A673 (cell line): ENCODE data around the gene PRKAG2.

Source experiments
- EZH2 ChIP-seq: fragments of 200-600 bp; sonication (generic); IDR thresholded peaks from 2 replicates; pipeline ENCODE4 v1.6.1; 2017; ENCODE audit warnings: borderline replicate concordance, low read depth, mild to moderate bottlenecking, mixed read lengths, antibody characterized with exemption, low read length; ENCODE audit not compliant: poor library complexity, severe bottlenecking
- TF ChIP-seq, protein P1 (sequence below): fragments of 300-800, 200-600 bp; sonication (generic); conservative IDR thresholded peaks from 2 replicates; pipeline ENCODE4 v1.5.1; 2017; ENCODE audit warnings: low read depth, mild to moderate bottlenecking, antibody characterized with exemption, low read length, moderate library complexity, mixed read lengths

DNA sequence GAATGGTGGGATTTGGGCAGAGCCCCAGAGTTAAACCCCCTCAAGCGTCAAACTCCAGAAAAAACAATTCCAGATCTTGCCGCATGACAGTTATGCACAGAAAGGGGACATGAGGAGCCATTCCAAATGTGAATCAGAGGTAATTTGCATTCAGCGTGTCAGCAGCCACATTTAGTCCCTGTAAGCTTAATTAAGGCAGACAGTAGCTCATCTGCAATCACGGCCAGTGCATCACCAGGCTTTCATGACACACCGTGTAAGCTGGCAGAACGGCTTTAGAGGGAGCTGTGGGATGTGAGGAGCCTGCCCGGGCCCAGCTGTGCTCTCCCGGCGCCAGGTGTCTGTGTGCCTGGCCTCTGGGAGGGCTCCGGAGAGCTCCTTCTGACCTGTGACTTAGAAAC is 18.7 kb upstream of the PRKAG2 start:
- TF ChIP-seq, protein P1, sequence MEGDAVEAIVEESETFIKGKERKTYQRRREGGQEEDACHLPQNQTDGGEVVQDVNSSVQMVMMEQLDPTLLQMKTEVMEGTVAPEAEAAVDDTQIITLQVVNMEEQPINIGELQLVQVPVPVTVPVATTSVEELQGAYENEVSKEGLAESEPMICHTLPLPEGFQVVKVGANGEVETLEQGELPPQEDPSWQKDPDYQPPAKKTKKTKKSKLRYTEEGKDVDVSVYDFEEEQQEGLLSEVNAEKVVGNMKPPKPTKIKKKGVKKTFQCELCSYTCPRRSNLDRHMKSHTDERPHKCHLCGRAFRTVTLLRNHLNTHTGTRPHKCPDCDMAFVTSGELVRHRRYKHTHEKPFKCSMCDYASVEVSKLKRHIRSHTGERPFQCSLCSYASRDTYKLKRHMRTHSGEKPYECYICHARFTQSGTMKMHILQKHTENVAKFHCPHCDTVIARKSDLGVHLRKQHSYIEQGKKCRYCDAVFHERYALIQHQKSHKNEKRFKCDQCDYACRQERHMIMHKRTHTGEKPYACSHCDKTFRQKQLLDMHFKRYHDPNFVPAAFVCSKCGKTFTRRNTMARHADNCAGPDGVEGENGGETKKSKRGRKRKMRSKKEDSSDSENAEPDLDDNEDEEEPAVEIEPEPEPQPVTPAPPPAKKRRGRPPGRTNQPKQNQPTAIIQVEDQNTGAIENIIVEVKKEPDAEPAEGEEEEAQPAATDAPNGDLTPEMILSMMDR = no peak
- no peak for TF ChIP-seq EZH2
